Bronchial epithelial cell (primary cell): Measurements from ENCODE around the gene OTOF. TPM values are rescaled to one million over a fixed set of nuclear protein-coding genes. Genes with fewer than 3 reads are reported as not detected.

Experiments
- DNase-seq: peaks from one replicate; pipeline ENCODE4 v3.0.0-alpha.2; 2010; ENCODE audit warnings: low read depth
- FAIRE-seq: peaks from 2 replicates; lab custom pipeline; 2011; peaks lifted over from hg19 to GRCh38; lab: Jason Lieb, UNC
- H3K27me3 ChIP-seq: 2 replicates; pipeline ENCODE4 v1.5.1; 2011; ENCODE audit warnings: low read length; ENCODE audit not compliant: control insufficient read depth, insufficient read depth
- H3K36me3 ChIP-seq: 2 replicates; pipeline ENCODE4 v1.5.1; 2011; ENCODE audit warnings: low read length; ENCODE audit not compliant: control insufficient read depth, insufficient read depth
- H3K4me3 ChIP-seq: 2 replicates; pipeline ENCODE4 v1.5.1; 2011; ENCODE audit warnings: mild to moderate bottlenecking, low read depth, low read length, control low read depth
- total RNA-seq: library from RNA; depleted of rRNA; stranded (reverse); fragments of >200 nt; gene quantifications from 2 replicates; pipeline ENCODE4 v1.2.1, GENCODE V29; 2014
- TF ChIP-seq, protein P1 (sequence below): IDR thresholded peaks from 2 replicates; pipeline ENCODE4 v1.5.1; 2011; ENCODE audit warnings: mild to moderate bottlenecking, moderate library complexity, low read length, control low read depth, inconsistent platforms; ENCODE audit not compliant: insufficient read depth, severe bottlenecking

Gene OTOF
- total RNA-seq, 1 donor from 2014 or later: not detected

DNA sequence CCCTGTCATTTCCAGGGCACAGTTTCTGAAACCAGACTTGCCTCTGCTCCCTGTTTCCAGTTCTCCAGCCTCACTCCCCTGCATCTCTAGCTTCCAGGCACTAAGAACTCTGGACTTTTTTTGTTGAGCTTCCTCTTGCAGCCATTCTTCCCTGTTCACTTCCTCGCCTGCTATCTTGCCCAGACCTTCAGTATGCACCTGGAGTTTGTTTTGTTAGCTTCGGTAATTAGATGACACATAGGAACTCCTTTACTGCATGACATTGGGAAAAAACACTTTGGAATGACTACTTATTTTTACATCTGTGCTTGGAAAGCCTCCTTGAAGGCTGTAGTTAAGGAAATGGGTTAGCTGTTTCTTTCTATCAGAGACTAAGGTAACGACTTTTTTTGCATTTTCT, 35.2 kb downstream of the OTOF start:
- FAIRE-seq (no peak), DNase-seq (no peak)
- no peaks in the 10 kb centered on the region for H3K36me3 ChIP-seq
- TF ChIP-seq, protein P1, sequence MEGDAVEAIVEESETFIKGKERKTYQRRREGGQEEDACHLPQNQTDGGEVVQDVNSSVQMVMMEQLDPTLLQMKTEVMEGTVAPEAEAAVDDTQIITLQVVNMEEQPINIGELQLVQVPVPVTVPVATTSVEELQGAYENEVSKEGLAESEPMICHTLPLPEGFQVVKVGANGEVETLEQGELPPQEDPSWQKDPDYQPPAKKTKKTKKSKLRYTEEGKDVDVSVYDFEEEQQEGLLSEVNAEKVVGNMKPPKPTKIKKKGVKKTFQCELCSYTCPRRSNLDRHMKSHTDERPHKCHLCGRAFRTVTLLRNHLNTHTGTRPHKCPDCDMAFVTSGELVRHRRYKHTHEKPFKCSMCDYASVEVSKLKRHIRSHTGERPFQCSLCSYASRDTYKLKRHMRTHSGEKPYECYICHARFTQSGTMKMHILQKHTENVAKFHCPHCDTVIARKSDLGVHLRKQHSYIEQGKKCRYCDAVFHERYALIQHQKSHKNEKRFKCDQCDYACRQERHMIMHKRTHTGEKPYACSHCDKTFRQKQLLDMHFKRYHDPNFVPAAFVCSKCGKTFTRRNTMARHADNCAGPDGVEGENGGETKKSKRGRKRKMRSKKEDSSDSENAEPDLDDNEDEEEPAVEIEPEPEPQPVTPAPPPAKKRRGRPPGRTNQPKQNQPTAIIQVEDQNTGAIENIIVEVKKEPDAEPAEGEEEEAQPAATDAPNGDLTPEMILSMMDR: no peak
- no peak overlapping the region for H3K4me3 ChIP-seq
- H3K27me3 ChIP-seq: no peaks in the 10 kb centered on the region

DNA sequence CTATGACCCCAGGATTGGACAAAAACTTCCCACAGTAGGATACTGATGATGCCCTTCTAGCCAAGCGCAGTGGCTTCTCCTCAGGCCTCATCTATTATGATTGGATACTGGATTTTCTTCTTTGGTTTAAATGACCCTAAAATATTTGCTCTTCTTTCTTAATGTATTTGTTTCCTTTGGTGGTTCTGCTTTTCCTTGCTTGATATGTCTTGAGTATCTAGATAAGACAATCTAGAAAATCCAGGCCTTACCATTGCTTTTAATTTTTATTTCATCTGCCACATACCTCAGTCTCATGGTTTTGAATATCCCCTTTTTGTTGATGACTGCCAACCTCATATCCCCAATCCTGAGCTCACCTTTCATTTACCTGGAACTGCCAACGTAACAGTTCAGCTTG, 35.6 kb downstream of the OTOF start:
- FAIRE-seq (no peak), DNase-seq (no peak)
- TF ChIP-seq, protein P1: no peak
- Histone ChIP-seq H3K36me3 (no peaks in the 10 kb centered on the region), H3K27me3 (no peaks in the 10 kb centered on the region), H3K4me3 (no peak overlapping the region)

- FAIRE-seq: peak; percentile 36
These were observed 39.0 kb downstream of the OTOF start for GRCh38 chr2:26438926-26439325.

DNA sequence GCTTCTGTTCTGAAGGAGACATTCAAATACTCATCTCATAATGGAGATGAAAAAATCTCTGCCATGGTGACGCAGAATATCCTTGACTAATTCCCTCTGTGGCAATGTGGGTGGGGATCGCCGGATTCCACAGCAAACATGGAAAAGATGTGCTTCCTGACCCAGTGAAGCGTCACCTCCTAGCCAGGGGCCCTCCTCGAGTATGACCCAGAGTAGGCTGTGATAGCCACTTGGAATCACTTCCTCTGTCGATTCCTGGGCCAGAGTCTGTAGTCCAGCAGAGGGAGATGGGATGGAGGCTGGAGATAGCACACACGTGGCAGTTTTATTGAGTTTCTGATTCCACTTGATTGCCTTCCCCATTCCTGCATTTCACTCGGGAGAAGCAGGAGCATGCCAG, 39.4 kb downstream of the OTOF start:
- Histone ChIP-seq H3K36me3 (no peaks in the 10 kb centered on the region), H3K27me3 (no peaks in the 10 kb centered on the region), H3K4me3 (no peak overlapping the region)
- FAIRE-seq (peak; percentile 95), DNase-seq (peak; percentile 71)
- TF ChIP-seq, protein P1: peak; percentile 2

More at GRCh38 chr2:26438926-26439325, 39.0 kb downstream of the OTOF start:
- TF ChIP-seq, protein P1: no peak
- no peak for DNase-seq
- Histone ChIP-seq H3K36me3 (no peaks in the 10 kb centered on the region), H3K4me3 (no peak overlapping the region), H3K27me3 (no peaks in the 10 kb centered on the region)

DNA sequence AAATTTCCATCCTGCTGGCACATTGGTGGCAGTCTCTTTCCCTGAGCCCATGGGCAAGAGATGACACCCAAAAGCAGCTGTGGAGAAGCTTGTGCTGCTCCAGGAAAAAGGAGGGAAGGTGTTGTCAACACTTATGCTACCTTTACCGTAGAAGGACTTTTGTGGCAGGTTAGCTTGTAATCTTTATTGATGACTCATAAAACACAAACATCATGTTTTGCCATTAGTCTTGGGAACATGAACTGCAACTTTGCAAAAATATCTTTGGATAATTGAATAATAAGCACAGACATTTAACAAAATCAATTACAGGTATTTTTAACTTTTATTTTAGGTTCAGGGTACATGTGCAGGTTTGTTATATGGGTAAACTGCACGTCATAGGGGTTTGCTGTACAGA, 42.8 kb downstream of the OTOF start:
- Histone ChIP-seq H3K36me3 (no peaks in the 10 kb centered on the region), H3K27me3 (peaks cover 1% of the 10 kb centered on the region), H3K4me3 (no peak overlapping the region)
- peak; percentile 34 for DNase-seq
- TF ChIP-seq, protein P1: no peak
- FAIRE-seq: no peak

GRCh38 chr2:26432859-26433258, 45.1 kb downstream of the OTOF start:
- FAIRE-seq: no peak
- Histone ChIP-seq H3K36me3 (no peaks in the 10 kb centered on the region), H3K4me3 (no peak overlapping the region), H3K27me3 (peaks cover 2% of the 10 kb centered on the region)
- no peak for DNase-seq
- TF ChIP-seq, protein P1: no peak
